HepG2 (cell line): ENCODE results near the gene EGFL8. TPM values are rescaled to one million over a fixed set of nuclear protein-coding genes. Genes with fewer than 3 reads are reported as not detected.

ENCODE experiments used
- ATF1 ChIP-seq: IDR thresholded peaks from 2 replicates; pipeline ENCODE4 v1.6.1; 2016; ENCODE audit warnings: mild to moderate bottlenecking, control low read depth
- DNMT3B ChIP-seq: conservative IDR thresholded peaks from 2 replicates; pipeline ENCODE4 v1.6.1; 2016; ENCODE audit warnings: missing biosample characterization, control low read depth
- HMGXB3 ChIP-seq: sonication (generic); formaldehyde crosslinking; IDR thresholded peaks from 2 replicates; pipeline ENCODE4 v1.4.0; 2020; ENCODE audit warnings: missing genetic modification reagents, borderline replicate concordance
- LCORL ChIP-seq, 2 experiments: fragments of 450-650 bp in 1 of 2; sonication (generic) in 1 of 2; formaldehyde crosslinking in 1 of 2; IDR thresholded peaks; 2 replicates each; pipeline versions ENCODE4 v1.5.0 to v1.6.1; 2017 to 2020; ENCODE audit warnings: antibody characterized with exemption in 1 of 2, missing genetic modification reagents in 1 of 2
- LRRFIP1 ChIP-seq: sonication (generic); formaldehyde crosslinking; conservative IDR thresholded peaks from 2 replicates; pipeline ENCODE4 v1.4.0; 2020; ENCODE audit warnings: missing genetic modification reagents
- NBN ChIP-seq: fragments of 450-650 bp; conservative IDR thresholded peaks from 2 replicates; pipeline ENCODE4 v1.6.1; 2017
- NFATC3 ChIP-seq: sonication (generic); formaldehyde crosslinking; IDR thresholded peaks from 2 replicates; pipeline ENCODE4 v1.5.1; 2020; ENCODE audit warnings: mild to moderate bottlenecking, missing genetic modification reagents
- NPAS2 ChIP-seq: sonication (generic); formaldehyde crosslinking; IDR thresholded peaks from 2 replicates; pipeline ENCODE4 v1.8.0; 2022; ENCODE audit warnings: mild to moderate bottlenecking, missing genetic modification reagents, borderline replicate concordance
- NR2F1 ChIP-seq, 2 experiments: fragments of 450-650 bp in 1 of 2; formaldehyde crosslinking in 1 of 2; IDR thresholded peaks; 2 replicates each; pipeline versions ENCODE4 v1.5.0 to v1.6.1; 2016 to 2020; ENCODE audit warnings: mild to moderate bottlenecking in 1 of 2, missing compliant biosample characterization in 1 of 2, missing genetic modification reagents in 1 of 2, moderate library complexity in 1 of 2
- RBAK ChIP-seq: sonication (generic); formaldehyde crosslinking; IDR thresholded peaks from 2 replicates; pipeline ENCODE4 v1.5.1; 2020; ENCODE audit warnings: mild to moderate bottlenecking, missing genetic modification reagents
- THAP11 ChIP-seq: IDR thresholded peaks from 2 replicates; pipeline ENCODE4 v1.6.1; 2016; ENCODE audit warnings: missing biosample characterization, missing genetic modification reagents
- ZMYM3 ChIP-seq: sonication (generic); formaldehyde crosslinking; IDR thresholded peaks from 2 replicates; pipeline ENCODE4 v1.5.1; 2020; ENCODE audit warnings: mild to moderate bottlenecking, missing genetic modification reagents
- ZNF292 ChIP-seq: sonication (generic); formaldehyde crosslinking; IDR thresholded peaks from 2 replicates; pipeline ENCODE4 v1.8.1; 2022; ENCODE audit warnings: mild to moderate bottlenecking, low read depth, missing genetic modification reagents, borderline replicate concordance
- ZNF432 ChIP-seq: sonication (generic); formaldehyde crosslinking; IDR thresholded peaks from 2 replicates; pipeline ENCODE4 v1.5.0; 2020; ENCODE audit warnings: missing genetic modification reagents, mild to moderate bottlenecking, borderline replicate concordance
- ZNF546 ChIP-seq: sonication (generic); formaldehyde crosslinking; conservative IDR thresholded peaks from 2 replicates; pipeline ENCODE4 v1.8.1; 2023; ENCODE audit warnings: mild to moderate bottlenecking, missing genetic modification reagents
- ZNF598 ChIP-seq: sonication (generic); formaldehyde crosslinking; IDR thresholded peaks from 2 replicates; pipeline ENCODE4 v1.5.1; 2020; ENCODE audit warnings: mild to moderate bottlenecking, missing genetic modification reagents, borderline replicate concordance
- ZNF644 ChIP-seq: IDR thresholded peaks from 2 replicates; pipeline ENCODE4 v1.6.1; 2016; ENCODE audit warnings: low read depth
- ZNF768 ChIP-seq: sonication (generic); formaldehyde crosslinking; IDR thresholded peaks from 2 replicates; pipeline ENCODE4 v1.4.0; 2020; ENCODE audit warnings: missing genetic modification reagents
- polyA plus RNA-seq, 8 experiments: library from polyadenylated mRNA; depleted of rRNA in 3 of 8; stranded (reverse) in 7 of 8; unstranded in 1 of 8; fragments of >200 nt; fragmentation: Illumina TruSeq in 4 of 8; extraction: Trizol in 4 of 8; gene quantifications; 2 replicates each; pipeline versions ENCODE4 v1.2.1 to v1.2.3, GENCODE V29; 2011 to 2016; ENCODE audit warnings: low read depth in 4 of 8, missing spikeins in 1 of 8, mixed read lengths in 1 of 8; ENCODE audit not compliant: insufficient read depth in 1 of 8
- total RNA-seq, 5 experiments: library from RNA; depleted of rRNA; stranded (reverse); fragments of >200 nt; fragmentation: Illumina TruSeq; extraction: Trizol; gene quantifications; 2 replicates each; pipeline ENCODE4 v1.2.3, GENCODE V29; 2016; ENCODE audit warnings: low read depth in 1 of 5
- TF ChIP-seq, protein P1 (sequence below), 2 experiments: fragments of 450-650 bp in 1 of 2; sonication (generic) in 1 of 2; formaldehyde crosslinking; IDR thresholded peaks; 2 replicates each; pipeline versions ENCODE4 v1.5.0 to v1.8.0; 2020 to 2022; ENCODE audit warnings: mild to moderate bottlenecking in 1 of 2, missing genetic modification reagents in 1 of 2
- TF ChIP-seq, protein P2 (sequence below): sonication (generic); formaldehyde crosslinking; IDR thresholded peaks from 2 replicates; pipeline ENCODE4 v1.4.0; 2020; ENCODE audit warnings: missing genetic modification reagents

The EGFL8 gene
- total and polyA plus RNA-seq, 2 of the 13 experiments (the other 11 are each of a cell fraction or from before 2014, with no cell fraction given) = 10.0 to 11.5 TPM

GRCh38 chr6:32177788-32178546 lies 13.6 kb downstream of the EGFL8 start, which contains the start of gene RNF5 (continued):
- TF ChIP-seq NR2F1 (CRISPR knock-in tag; IDR thresholded peaks at IDR 0.05) (no peak), ZNF598 (CRISPR knock-in tag) (no peak), ZNF546 (0 out of 2 replicates have a peak, but pooled peaks have one; percentile 30), ZNF644 (CRISPR knock-in tag) (peak; percentile 21; the same call in 1 of the 2 replicates), RBAK (CRISPR knock-in tag) (no peak), NFATC3 (CRISPR knock-in tag) (peak; percentile 66; the same call in 1 of the 2 replicates), NPAS2 (CRISPR knock-in tag) (no peak), ZMYM3 (CRISPR knock-in tag) (no peak), ZNF292 (CRISPR knock-in tag) (no peak), LCORL (IDR thresholded peaks at IDR 0.05) (peak; percentile 45; the same call in 1 of the 2 replicates), LCORL (CRISPR knock-in tag; IDR thresholded peaks at IDR 0.05) (peak; percentile 72), LRRFIP1 (CRISPR knock-in tag) (no peak), NBN (no peak), HMGXB3 (CRISPR knock-in tag) (peak; percentile 35), ZNF432 (CRISPR knock-in tag) (no peak), ZNF768 (CRISPR knock-in tag) (no peak), ATF1 (CRISPR knock-in tag) (peak; percentile 88; the same call in 1 of the 2 replicates), THAP11 (CRISPR knock-in tag) (0 out of 2 replicates have a peak, but pooled peaks have one; percentile 33), DNMT3B (CRISPR knock-in tag) (peak; percentile 57; the same call in 1 of the 2 replicates)
- TF ChIP-seq, protein P1, sequence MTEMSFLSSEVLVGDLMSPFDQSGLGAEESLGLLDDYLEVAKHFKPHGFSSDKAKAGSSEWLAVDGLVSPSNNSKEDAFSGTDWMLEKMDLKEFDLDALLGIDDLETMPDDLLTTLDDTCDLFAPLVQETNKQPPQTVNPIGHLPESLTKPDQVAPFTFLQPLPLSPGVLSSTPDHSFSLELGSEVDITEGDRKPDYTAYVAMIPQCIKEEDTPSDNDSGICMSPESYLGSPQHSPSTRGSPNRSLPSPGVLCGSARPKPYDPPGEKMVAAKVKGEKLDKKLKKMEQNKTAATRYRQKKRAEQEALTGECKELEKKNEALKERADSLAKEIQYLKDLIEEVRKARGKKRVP (CRISPR knock-in tag; IDR thresholded peaks at IDR 0.05) = no peak
- TF ChIP-seq, protein P2, sequence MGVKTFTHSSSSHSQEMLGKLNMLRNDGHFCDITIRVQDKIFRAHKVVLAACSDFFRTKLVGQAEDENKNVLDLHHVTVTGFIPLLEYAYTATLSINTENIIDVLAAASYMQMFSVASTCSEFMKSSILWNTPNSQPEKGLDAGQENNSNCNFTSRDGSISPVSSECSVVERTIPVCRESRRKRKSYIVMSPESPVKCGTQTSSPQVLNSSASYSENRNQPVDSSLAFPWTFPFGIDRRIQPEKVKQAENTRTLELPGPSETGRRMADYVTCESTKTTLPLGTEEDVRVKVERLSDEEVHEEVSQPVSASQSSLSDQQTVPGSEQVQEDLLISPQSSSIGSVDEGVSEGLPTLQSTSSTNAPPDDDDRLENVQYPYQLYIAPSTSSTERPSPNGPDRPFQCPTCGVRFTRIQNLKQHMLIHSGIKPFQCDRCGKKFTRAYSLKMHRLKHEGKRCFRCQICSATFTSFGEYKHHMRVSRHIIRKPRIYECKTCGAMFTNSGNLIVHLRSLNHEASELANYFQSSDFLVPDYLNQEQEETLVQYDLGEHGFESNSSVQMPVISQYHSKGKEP (CRISPR knock-in tag) = no peak
